Skeletal muscle satellite cell (primary cell): ENCODE data around the gene ARHGDIA. TPM values are rescaled to one million over a fixed set of nuclear protein-coding genes. Genes with fewer than 3 reads are reported as not detected.
"Not testable (repeated sequence)": the region's sequence is repeated elsewhere in the genome, so short reads cannot be mapped to it uniquely, and the experiment has no call there.

ENCODE experiments used
- H3K27me3 ChIP-seq: 2 replicates; pipeline ENCODE4 v1.7.0; 2013; ENCODE audit warnings: low read length; ENCODE audit not compliant: control insufficient read depth, insufficient read depth
- H3K36me3 ChIP-seq: 2 replicates; pipeline ENCODE4 v1.7.0; 2013; ENCODE audit warnings: mild to moderate bottlenecking, control low read depth, low read length; ENCODE audit not compliant: insufficient read depth
- H3K4me1 ChIP-seq: 2 replicates; pipeline ENCODE4 v1.7.0; 2013; ENCODE audit warnings: low read length; ENCODE audit not compliant: control insufficient read depth, insufficient read depth
- H3K4me2 ChIP-seq: 2 replicates; pipeline ENCODE4 v1.7.0; 2013; ENCODE audit warnings: mild to moderate bottlenecking, low read length
- H3K4me3 ChIP-seq: 2 replicates; pipeline ENCODE4 v1.7.0; 2013; ENCODE audit warnings: low read length
- H3K9ac ChIP-seq: 2 replicates; pipeline ENCODE4 v1.7.0; 2013; ENCODE audit warnings: mild to moderate bottlenecking, low read depth, low read length, moderate library complexity
- H3K9me3 ChIP-seq: replicated peaks from 2 replicates; pipeline ENCODE4 v1.7.0; 2013; ENCODE audit warnings: mild to moderate bottlenecking, control low read depth, low read length
- total RNA-seq: library from RNA; depleted of rRNA; stranded (reverse); fragments of >200 nt; gene quantifications from 2 replicates; pipeline ENCODE4 v1.2.3, GENCODE V29; 2012; rRNA removed

Gene ARHGDIA
- 197 and 245 TPM in 2 replicates for total RNA-seq

- no peaks in the 10 kb centered on the region for H3K27me3 ChIP-seq
- H3K4me1 ChIP-seq: peaks cover 52% of the 10 kb centered on the region
- peak within 1 kb of the TSS; percentile 100 for H3K4me2 ChIP-seq
- H3K9me3 ChIP-seq: no peaks in the 10 kb centered on the region
- H3K4me3 ChIP-seq: peak within 1 kb of the TSS; percentile 86
- H3K9ac ChIP-seq: peak within 1 kb of the TSS; percentile 97
- peaks cover 33% of the 10 kb centered on the region for H3K36me3 ChIP-seq
Observed at GRCh38 chr17:81870981-81871386, at the start of gene ARHGDIA. Gene ARHGDIA, minus strand, starts transcription at chr17:81871337. Its CDS starts 1,407 bp downstream, at chr17:81869930.

GRCh38 chr17:81918832-81919545, 47.9 kb upstream of the ARHGDIA start:
- Histone ChIP-seq H3K4me3 (no peak overlapping the region), H3K4me2 (no peak overlapping the region), H3K9me3 (no peaks in the 10 kb centered on the region), H3K4me1 (peaks cover 13% of the 10 kb centered on the region), H3K36me3 (peaks cover 59% of the 10 kb centered on the region), H3K27me3 (no peaks in the 10 kb centered on the region), H3K9ac (no peak overlapping the region)

GRCh38 chr17:81918333-81918669, 47.2 kb upstream of the ARHGDIA start:
- Histone ChIP-seq H3K36me3 (peaks cover 66% of the 10 kb centered on the region), H3K4me3 (peak overlapping the region; percentile 97), H3K4me2 (peak overlapping the region; percentile 47)
- not testable (repeated sequence) for H3K9me3 ChIP-seq, H3K9ac ChIP-seq, H3K4me1 ChIP-seq, H3K27me3 ChIP-seq

GRCh38 chr17:81917565-81918332, 46.6 kb upstream of the ARHGDIA start, which contains the start of gene SIRT7:
Gene SIRT7, minus strand, starts transcription at chr17:81918176. Its CDS starts 45 bp downstream, at chr17:81918131.
- H3K4me2 ChIP-seq: peak within 1 kb of the TSS; percentile 93
- no peaks in the 10 kb centered on the region for H3K27me3 ChIP-seq
- peaks cover 8% of the 10 kb centered on the region for H3K4me1 ChIP-seq
- H3K4me3 ChIP-seq: peak within 1 kb of the TSS; percentile 97
- H3K9me3 ChIP-seq: no peaks in the 10 kb centered on the region
- H3K36me3 ChIP-seq: peaks cover 71% of the 10 kb centered on the region
- H3K9ac ChIP-seq: peak within 1 kb of the TSS; percentile 88

- Histone ChIP-seq H3K9me3 (no peaks in the 10 kb centered on the region), H3K9ac (peak overlapping the region; percentile 88), H3K4me1 (peaks cover 10% of the 10 kb centered on the region), H3K27me3 (no peaks in the 10 kb centered on the region), H3K4me2 (peak overlapping the region; percentile 93), H3K4me3 (peak overlapping the region; percentile 97), H3K36me3 (peaks cover 72% of the 10 kb centered on the region)
Observed at GRCh38 chr17:81916234-81917001, 45.3 kb upstream of the ARHGDIA start.

- Histone ChIP-seq H3K4me1 (peaks cover 14% of the 10 kb centered on the region), H3K4me2 (no peak overlapping the region), H3K27me3 (no peaks in the 10 kb centered on the region), H3K36me3 (peaks cover 62% of the 10 kb centered on the region), H3K9me3 (no peaks in the 10 kb centered on the region), H3K4me3 (no peak overlapping the region), H3K9ac (no peak overlapping the region)
Observed at GRCh38 chr17:81915331-81915730, 44.2 kb upstream of the ARHGDIA start.

- no peaks in the 10 kb centered on the region for H3K27me3 ChIP-seq
- no peak overlapping the region for H3K9ac ChIP-seq
- peaks cover 51% of the 10 kb centered on the region for H3K36me3 ChIP-seq
- peaks cover 19% of the 10 kb centered on the region for H3K4me1 ChIP-seq
- H3K9me3 ChIP-seq: no peaks in the 10 kb centered on the region
- no peak overlapping the region for H3K4me2 ChIP-seq
- H3K4me3 ChIP-seq: no peak overlapping the region
Observed at GRCh38 chr17:81914103-81914850, 43.1 kb upstream of the ARHGDIA start.

GRCh38 chr17:81913394-81914102, 42.4 kb upstream of the ARHGDIA start:
- H3K4me3 ChIP-seq: no peak overlapping the region
- peaks cover 46% of the 10 kb centered on the region for H3K36me3 ChIP-seq
- no peak overlapping the region for H3K4me2 ChIP-seq
- H3K27me3 ChIP-seq: no peaks in the 10 kb centered on the region
- H3K4me1 ChIP-seq: peaks cover 19% of the 10 kb centered on the region
- no peaks in the 10 kb centered on the region for H3K9me3 ChIP-seq
- H3K9ac ChIP-seq: no peak overlapping the region

- Histone ChIP-seq H3K9ac (no peak overlapping the region), H3K27me3 (no peaks in the 10 kb centered on the region), H3K4me2 (no peak overlapping the region), H3K36me3 (peaks cover 47% of the 10 kb centered on the region), H3K4me1 (peaks cover 19% of the 10 kb centered on the region), H3K9me3 (no peaks in the 10 kb centered on the region), H3K4me3 (no peak overlapping the region)
Observed at GRCh38 chr17:81912441-81913309, 41.5 kb upstream of the ARHGDIA start.

- Histone ChIP-seq H3K36me3 (peaks cover 54% of the 10 kb centered on the region), H3K4me3 (no peak overlapping the region)
Observed at GRCh38 chr17:81911969-81912368, 40.8 kb upstream of the ARHGDIA start.

More at GRCh38 chr17:81911969-81912368, 40.8 kb upstream of the ARHGDIA start:
- Histone ChIP-seq H3K4me2 (peak overlapping the region; percentile 60), H3K9ac (no peak overlapping the region), H3K27me3 (no peaks in the 10 kb centered on the region), H3K9me3 (no peaks in the 10 kb centered on the region), H3K4me1 (peaks cover 14% of the 10 kb centered on the region)
